SIG-M5 treated with dmso at 0.1 percent for 504 hours (cell line): Measurements from ENCODE around the gene PLEKHA8.
A peak's percentile ranks its signal among the peaks of the same experiment; 100 is the strongest.
"Not testable (repeated sequence)": the region's sequence is repeated elsewhere in the genome, so short reads cannot be mapped to it uniquely, and the experiment has no call there.

ENCODE experiments used
- DNase-seq: peaks from one replicate; lab custom pipeline; 2025; ENCODE audit not compliant: unreplicated experiment; lab: John Stamatoyannopoulos, UW

The PLEKHA8 gene

DNA sequence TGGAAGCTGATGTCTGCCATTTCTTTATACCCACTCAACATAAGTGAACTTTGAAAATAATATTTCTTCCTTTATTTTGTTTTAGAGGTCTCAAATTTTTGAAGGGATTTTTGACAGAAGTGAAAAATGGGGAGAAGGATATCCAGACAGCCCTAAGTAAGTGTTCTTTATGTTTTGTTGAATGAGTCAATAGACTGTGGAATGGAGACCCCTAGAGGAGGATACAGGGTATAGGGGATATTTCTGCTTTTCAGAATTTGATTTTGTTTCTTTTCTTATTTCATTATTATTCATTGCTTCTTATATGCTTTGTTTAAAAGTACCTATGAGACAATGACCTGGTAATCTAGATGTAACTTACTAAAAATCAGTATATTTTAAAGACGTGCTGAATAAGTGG lies 34.4 kb downstream of the PLEKHA8 start:
- DNase-seq, result peak; percentile 53

GRCh38 chr7:30065746-30066145 lies 37.5 kb downstream of the PLEKHA8 start:
- no peak for DNase-seq

GRCh38 chr7:30066687-30067086 lies 38.5 kb downstream of the PLEKHA8 start:
- DNase-seq, result no peak

- DNase-seq, result no peak
Measured at GRCh38 chr7:30068117-30068516, 39.9 kb downstream of the PLEKHA8 start.

DNA sequence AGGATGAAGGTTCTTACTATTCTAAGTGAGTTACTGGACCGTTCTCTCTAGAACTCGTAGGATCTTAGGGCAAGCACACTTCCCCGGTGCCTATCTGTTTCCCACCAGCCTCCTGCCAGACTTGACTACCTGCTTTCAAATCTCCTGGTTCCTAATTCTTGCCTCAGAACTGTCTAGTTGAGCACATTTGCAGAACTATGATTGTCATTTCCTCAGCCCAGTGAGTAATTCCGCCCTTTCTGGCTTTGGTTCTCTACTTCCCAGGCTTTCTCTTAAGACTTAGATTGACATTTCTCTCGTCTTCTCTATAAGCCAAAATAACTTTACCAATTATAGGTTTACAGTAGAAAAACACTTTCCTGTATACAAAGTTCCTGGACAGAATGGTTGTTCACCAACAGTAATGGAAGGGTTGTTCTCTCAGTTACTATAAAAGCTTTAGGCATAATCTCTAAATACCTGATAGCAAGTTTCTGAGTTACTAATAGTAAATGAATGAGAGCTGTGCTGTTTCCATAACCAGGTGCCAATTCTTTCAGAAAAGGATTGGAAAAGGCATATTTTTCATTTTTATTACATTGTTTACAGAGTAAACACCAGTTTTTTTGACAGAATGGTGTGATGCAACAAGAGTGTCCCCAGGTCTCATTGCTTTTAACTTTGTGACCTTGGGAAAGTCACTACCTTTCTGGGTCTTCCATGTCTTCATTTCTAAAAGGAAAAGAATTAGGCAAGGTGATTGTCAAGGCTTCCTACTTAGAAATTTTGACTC lies 41.1 kb downstream of the PLEKHA8 start:
- no peak for DNase-seq

DNA sequence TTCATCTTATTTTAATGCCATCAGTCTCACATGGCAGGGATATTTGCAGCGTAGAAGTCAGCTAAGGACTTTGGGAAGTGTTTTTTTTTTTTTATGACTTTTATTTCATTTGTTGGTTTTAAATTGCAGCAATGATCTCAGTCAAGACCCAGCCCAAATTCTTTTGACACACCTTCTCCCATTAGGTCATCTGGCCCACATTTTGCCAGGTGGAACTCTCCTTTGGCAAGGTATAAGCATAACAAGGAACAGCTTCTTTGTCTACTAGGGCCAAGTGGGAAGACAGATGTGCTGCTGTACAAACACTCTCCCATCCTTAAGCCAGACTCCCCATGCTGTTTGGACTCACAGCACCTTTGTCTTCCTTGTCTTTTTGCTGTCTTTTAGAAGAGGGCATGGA lies 41.8 kb downstream of the PLEKHA8 start:
- DNase-seq, result no peak

DNA sequence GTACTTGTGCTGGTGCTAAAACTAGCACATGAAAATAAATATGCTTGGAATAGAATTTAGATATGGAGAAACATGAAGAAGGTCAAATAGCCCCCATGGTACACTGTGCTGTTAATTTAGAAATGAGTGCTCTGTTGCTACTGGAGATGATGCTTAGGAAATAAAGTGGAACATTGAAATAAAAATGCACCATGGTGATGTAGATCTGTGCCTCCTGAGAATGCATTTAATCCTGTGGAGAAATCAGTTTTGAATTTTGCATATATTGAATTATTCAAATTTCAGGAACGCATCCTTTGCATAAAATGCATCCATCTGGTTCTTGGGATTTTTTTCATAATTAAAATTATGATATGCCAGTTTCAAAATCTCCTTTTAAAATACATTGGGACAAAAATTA lies 44.5 kb downstream of the PLEKHA8 start:
- DNase-seq, result no peak

- DNase-seq, result peak; percentile 42
Measured at GRCh38 chr7:30074422-30075030, 46.3 kb downstream of the PLEKHA8 start.

- no peak for DNase-seq
Measured at GRCh38 chr7:30076411-30076810, 48.2 kb downstream of the PLEKHA8 start.

DNA sequence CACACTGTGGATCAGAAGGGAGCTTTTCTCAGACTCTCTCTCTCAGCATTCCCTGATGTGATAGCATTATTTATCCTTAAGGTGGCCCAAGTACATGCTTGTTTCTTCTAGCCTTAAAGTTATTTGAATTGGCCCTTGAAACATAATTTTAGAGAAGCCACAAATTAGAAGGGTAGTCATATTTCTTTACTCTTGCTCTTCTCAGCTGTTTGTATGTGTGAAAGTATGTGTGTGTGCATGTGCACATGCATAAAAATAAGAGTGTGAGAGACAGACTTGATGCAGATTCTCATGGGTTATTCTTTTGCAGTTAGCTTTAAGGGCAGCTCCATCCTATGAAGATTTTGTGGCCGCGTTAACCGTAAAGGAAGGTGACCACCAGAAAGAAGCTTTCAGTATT lies 50.1 kb downstream of the PLEKHA8 start:
- no peak for DNase-seq

DNA sequence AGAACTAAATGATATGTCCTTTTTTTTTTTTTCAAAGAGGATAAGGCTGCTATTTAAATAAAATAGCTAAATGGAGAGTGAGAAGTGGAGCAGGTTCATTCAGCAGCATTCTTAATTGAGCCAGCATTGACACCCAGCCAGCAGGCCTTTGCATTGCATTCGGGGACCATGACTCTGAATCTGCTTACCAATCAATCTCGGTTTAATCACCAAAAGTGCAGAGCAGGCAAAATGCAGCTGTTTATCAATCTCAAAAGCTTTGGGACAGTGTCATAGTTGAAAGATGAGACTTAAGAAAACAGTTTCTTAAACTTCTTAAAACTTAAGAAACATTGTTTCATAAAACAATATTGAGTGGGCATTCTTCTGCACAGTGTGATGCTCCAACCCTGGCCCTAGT lies 51.7 kb downstream of the PLEKHA8 start:
- no peak for DNase-seq

- no peak for DNase-seq
Measured at GRCh38 chr7:30080818-30081217, 52.6 kb downstream of the PLEKHA8 start.

DNA sequence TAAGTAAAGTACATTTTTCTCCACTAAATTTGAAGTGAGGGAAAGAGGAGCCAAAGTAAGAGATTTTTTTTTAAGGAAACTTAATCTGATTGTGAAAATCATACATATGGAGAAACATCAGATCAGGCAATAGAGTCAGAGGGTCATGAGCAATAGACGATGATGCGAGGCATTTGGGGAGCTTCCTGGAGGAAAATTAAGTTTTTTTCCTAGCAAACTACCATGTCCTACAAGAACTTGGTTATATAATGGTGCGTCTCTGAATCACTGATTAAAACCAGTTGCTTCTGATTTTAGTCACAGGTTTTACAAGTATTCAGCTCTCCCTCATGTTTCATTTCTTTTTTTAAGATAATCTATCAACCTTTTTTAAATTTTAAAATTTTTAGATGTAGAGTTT lies 54.5 kb downstream of the PLEKHA8 start:
- DNase-seq, result no peak

DNA sequence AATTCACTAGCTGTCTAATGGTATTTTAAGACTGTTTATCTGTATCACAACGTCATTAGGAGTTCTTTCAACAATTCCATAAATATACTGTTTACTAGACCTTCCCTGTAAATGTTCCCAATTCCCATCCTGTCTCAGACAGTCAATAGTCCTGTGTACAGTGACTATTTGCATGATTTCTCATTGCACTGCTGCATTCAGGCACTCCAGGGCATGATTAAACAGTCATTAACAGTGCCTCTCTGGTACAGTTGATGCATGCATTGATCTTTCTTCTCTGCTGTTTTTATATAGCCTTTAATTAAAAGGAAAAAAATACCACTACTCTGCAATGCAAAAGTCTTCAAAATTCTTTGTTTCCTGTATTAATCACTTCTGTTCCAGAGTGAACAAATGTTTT lies 55.1 kb downstream of the PLEKHA8 start:
- DNase-seq, result no peak

DNA sequence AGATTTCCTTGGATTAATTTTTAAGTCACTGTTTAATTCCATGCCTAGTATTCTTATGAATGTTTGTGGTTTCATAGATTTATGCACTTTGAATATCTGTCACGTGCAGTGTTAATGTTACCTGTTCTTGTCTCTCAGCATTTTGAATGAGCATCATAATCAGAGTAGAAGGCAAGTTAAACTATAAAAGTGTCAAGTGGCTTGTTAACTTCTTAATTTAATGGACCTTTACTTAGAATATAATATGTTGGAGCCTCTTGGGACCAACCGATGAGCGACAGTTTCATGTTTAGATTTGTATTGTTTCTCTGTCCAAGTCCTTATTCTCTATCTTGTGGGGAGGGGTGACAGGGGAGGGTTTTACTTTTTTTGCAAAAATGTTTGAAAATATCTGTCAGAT lies 56.0 kb downstream of the PLEKHA8 start:
- no peak for DNase-seq

- DNase-seq, result no peak
Measured at GRCh38 chr7:30086529-30086928, 58.3 kb downstream of the PLEKHA8 start.

GRCh38 chr7:30087371-30087770 lies 59.2 kb downstream of the PLEKHA8 start:
- peak; percentile 3 for DNase-seq

DNA sequence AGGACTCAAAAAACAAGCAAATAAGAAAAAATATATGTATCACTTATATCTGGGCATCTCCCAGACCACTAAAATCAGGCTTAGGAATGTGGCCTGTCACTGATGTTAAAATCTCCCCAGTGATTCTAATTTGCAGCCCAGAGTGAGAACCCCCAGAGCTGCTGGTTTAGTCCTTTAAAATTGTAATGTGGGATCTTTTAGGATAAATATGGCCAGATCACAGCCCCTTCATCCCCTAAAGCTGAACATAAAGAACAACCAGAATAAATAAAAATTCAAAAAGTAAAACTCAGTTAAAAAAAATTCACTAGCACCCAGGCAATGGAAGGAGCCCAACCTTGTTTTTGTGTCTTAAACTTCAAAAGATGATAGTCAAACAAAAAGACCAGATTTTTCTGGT lies 60.1 kb downstream of the PLEKHA8 start:
- DNase-seq, result no peak

DNA sequence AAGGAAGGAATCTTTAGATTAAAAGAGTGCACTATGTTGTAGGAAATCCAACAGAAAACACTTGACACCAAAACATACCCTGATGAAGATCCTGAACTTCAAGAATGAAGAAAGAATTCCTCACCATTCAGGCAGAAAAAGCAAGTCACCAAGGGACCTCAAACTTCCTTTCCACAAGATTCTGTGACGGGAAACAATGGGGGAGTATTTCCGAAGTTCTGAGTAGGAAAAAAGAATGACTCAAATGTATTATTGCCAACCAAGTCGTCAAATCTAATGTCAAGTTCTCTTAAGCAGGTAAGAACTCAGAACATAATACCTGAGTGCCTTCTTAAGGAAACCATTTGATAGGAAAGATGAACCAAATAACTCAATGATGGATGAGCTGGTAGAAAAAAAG lies 61.9 kb downstream of the PLEKHA8 start:
- no peak for DNase-seq

DNA sequence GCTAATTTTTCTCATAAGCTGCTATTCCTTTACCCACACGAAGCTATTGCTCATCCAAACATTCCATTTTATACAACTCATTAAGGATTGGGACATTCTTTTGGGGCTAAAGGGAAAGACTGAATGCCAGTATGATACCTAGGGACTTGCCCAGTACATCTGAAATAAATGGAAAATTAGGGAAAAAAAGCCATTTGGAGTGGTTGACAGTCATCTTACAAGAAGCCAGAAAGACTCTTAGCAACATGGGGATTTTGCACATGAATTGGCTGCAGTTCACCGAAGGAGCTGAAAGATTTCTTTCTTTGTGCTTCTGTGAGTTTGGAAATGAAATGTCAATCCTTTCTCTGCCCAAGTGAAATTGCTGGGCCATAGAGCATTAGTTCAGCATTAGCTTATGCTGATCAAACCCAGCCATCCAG lies 63.3 kb downstream of the PLEKHA8 start:
- DNase-seq, result no peak

DNA sequence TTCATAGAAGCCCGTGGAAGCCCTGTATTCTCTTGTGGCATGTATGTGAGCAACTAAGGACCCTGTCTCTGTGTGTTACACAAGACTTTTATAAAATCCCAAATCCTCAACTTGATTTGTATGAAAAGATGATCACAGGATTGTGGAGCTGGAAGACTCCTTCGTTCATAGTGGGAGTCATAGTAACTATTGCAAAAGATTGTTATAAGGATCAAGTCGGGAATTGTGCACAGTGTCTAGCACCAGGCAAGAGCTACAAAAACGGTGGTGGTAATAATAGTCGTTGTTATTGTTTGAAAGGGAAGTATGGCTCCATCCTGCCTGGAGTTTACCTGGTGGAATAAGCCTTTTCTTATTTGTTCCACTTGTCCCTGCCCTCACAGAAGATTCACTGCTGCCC lies 63.8 kb downstream of the PLEKHA8 start:
- no peak for DNase-seq

- DNase-seq, result no peak
Measured at GRCh38 chr7:30093420-30093952, 65.3 kb downstream of the PLEKHA8 start.

GRCh38 chr7:30098599-30098998 lies 70.4 kb downstream of the PLEKHA8 start:
- DNase-seq, result not testable (repeated sequence)
